ENCODE data around the gene EIF1AY.

Gene EIF1AY

DNA sequence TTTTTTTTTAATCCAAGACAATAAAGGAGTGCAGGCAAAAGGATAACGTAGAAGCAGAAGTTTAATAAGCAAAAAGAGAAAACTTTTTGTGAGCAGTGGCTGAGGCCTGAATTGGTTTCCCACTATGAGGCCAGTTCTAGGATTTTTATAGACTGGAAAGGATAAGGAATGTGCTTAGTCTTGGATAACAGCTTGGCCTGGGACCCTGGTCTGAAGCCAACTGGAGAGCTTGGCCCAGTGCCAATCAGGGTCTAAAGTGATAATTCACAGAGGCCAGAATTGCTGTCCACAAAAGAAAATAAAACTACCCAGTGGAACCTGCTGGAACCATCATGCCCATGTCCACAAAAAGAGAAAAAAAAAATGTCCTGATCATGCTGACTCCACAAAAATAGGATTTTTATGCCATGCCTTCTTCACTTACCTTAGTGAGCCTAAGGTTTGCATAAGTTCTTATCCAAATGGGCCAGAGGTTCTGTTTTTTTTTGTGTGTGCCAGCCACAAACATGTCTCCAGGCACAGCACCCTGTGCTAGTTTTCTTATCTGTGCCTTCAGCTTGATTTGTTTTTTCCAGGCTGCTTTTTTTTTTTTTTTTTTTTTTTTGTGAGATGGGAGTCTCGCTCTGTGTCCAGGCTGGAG lies 15.6 kb upstream of the EIF1AY start:
- in situ Hi-C loops (cut with HindIII; ENCODE audit: low pct_ligation_motif_present, low sequenced_read_pairs) = no loop called here
- TF ChIP-seq, protein P1, sequence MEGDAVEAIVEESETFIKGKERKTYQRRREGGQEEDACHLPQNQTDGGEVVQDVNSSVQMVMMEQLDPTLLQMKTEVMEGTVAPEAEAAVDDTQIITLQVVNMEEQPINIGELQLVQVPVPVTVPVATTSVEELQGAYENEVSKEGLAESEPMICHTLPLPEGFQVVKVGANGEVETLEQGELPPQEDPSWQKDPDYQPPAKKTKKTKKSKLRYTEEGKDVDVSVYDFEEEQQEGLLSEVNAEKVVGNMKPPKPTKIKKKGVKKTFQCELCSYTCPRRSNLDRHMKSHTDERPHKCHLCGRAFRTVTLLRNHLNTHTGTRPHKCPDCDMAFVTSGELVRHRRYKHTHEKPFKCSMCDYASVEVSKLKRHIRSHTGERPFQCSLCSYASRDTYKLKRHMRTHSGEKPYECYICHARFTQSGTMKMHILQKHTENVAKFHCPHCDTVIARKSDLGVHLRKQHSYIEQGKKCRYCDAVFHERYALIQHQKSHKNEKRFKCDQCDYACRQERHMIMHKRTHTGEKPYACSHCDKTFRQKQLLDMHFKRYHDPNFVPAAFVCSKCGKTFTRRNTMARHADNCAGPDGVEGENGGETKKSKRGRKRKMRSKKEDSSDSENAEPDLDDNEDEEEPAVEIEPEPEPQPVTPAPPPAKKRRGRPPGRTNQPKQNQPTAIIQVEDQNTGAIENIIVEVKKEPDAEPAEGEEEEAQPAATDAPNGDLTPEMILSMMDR (IDR thresholded peaks at IDR 0.05; ENCODE audit: low read depth, low read length, missing control alignments) = no peak

GRCh38 chrY:20571306-20571705 lies 4.3 kb upstream of the EIF1AY start:
- no peaks in the 10 kb centered on the region for H3K36me3 ChIP-seq (replicated peaks)
- TF ChIP-seq, protein P1 (IDR thresholded peaks at IDR 0.05; ENCODE audit: low read depth, low read length, missing control alignments) = no peak
- H3K27ac ChIP-seq = no peak overlapping the region
- no peaks in the 10 kb centered on the region for H3K27me3 ChIP-seq (replicated peaks)
- DNase-seq = no peak
- in situ Hi-C loops (cut with HindIII; ENCODE audit: low pct_ligation_motif_present, low sequenced_read_pairs) = no loop called here
- no peak overlapping the region for H3K4me3 ChIP-seq (ENCODE audit: low read depth, low read length)

More for the DNA sequence above, 15.6 kb upstream of the EIF1AY start:
- Histone ChIP-seq H3K27me3 (replicated peaks) (no peaks in the 10 kb centered on the region), H3K27ac (no peak overlapping the region), H3K36me3 (replicated peaks) (no peaks in the 10 kb centered on the region), H3K4me3 (ENCODE audit: low read depth, low read length) (no peak overlapping the region)
- DNase-seq = no peak

- DNase-seq = no peak
- Histone ChIP-seq H3K27me3 (replicated peaks) (no peaks in the 10 kb centered on the region), H3K4me3 (ENCODE audit: low read depth, low read length) (no peak overlapping the region), H3K36me3 (replicated peaks) (no peaks in the 10 kb centered on the region), H3K27ac (no peak overlapping the region)
- TF ChIP-seq, protein P1 (IDR thresholded peaks at IDR 0.05; ENCODE audit: low read depth, low read length, missing control alignments) = no peak
- in situ Hi-C loops (cut with HindIII; ENCODE audit: low pct_ligation_motif_present, low sequenced_read_pairs) = no loop called here
These were observed 930 bp downstream of the EIF1AY start for GRCh38 chrY:20576506-20576905.

DNA sequence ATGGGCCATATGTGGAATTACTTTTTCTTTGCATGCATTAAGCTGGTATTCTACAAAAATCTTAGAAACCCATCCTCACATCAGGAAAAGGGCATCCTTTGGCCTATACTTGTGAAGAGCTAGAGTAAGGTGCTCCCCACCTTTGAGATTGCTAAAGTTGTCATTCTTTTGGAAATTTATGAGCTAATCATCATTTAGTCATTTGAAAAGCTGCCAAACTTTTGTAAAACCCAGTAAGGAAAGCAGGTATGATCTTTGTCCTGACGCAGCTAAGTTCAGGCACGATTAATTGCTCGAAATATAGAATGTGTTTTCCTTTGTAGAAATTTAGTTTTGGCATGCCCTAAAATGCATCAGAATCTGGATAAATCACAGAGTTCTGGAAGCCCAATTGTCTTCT lies 2.6 kb downstream of the EIF1AY start:
- Histone ChIP-seq H3K27me3 (replicated peaks) (no peaks in the 10 kb centered on the region), H3K27ac (no peak overlapping the region), H3K36me3 (replicated peaks) (no peaks in the 10 kb centered on the region), H3K4me3 (ENCODE audit: low read depth, low read length) (no peak overlapping the region)
- in situ Hi-C loops (cut with HindIII; ENCODE audit: low pct_ligation_motif_present, low sequenced_read_pairs) = no loop called here
- TF ChIP-seq, protein P1 (IDR thresholded peaks at IDR 0.05; ENCODE audit: low read depth, low read length, missing control alignments) = no peak
- no peak for DNase-seq

DNA sequence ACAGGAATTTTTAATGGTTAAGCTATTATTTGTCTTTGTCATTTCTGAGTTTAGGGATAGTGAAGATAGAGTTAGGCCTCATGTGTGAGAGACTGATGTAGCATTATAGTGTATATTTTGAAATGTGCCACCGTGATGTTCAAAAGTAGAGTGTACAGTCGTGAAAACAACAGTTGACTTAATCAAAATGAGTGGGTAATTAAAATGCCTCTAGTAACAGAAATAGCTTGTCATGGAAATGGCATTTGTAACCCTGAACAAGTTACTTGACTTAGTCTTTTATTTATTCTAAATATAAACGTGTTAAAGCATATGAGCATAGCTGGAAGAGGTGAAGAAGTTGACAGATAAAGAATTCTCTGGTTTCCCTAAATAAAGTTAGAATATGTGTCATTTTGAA lies 6.1 kb downstream of the EIF1AY start:
- Histone ChIP-seq H3K36me3 (replicated peaks) (no peaks in the 10 kb centered on the region), H3K27ac (no peak overlapping the region), H3K4me3 (ENCODE audit: low read depth, low read length) (no peak overlapping the region), H3K27me3 (replicated peaks) (no peaks in the 10 kb centered on the region)
- in situ Hi-C loops (cut with HindIII; ENCODE audit: low pct_ligation_motif_present, low sequenced_read_pairs) = no loop called here
- no peak for DNase-seq
- TF ChIP-seq, protein P1 (IDR thresholded peaks at IDR 0.05; ENCODE audit: low read depth, low read length, missing control alignments) = no peak

GRCh38 chrY:20586161-20586560 lies 10.6 kb downstream of the EIF1AY start:
- no peak for DNase-seq
- in situ Hi-C loops (cut with HindIII; ENCODE audit: low pct_ligation_motif_present, low sequenced_read_pairs) = no loop called here

More at GRCh38 chrY:20586161-20586560, 10.6 kb downstream of the EIF1AY start:
- no peaks in the 10 kb centered on the region for H3K27me3 ChIP-seq (replicated peaks)
- TF ChIP-seq, protein P1 (IDR thresholded peaks at IDR 0.05; ENCODE audit: low read depth, low read length, missing control alignments) = no peak
- H3K4me3 ChIP-seq (ENCODE audit: low read depth, low read length) = no peak overlapping the region
- no peak overlapping the region for H3K27ac ChIP-seq
- H3K36me3 ChIP-seq (replicated peaks) = no peaks in the 10 kb centered on the region
